Measurements from ENCODE around the gene CD209. TPM values are rescaled to one million over a fixed set of nuclear protein-coding genes. Genes with fewer than 3 reads are reported as not detected.

The CD209 gene
- total RNA-seq, 1 experiment from 2014 or later, result not detected

- CTCF ChIA-PET, result no interaction called here
- H3K36me3 ChIP-seq (ENCODE audit: control insufficient read depth in 1 of 2, insufficient read depth in 2 of 2, low read length in 2 of 2), result no peaks in the 10 kb centered on the region
- no peak overlapping the region for H3K27ac ChIP-seq (ENCODE audit: low read depth, low read length)
- H4K20me1 ChIP-seq (ENCODE audit: insufficient read depth), result no peaks in the 10 kb centered on the region
- H3K9me3 ChIP-seq (ENCODE audit: control insufficient read depth in 1 of 2, insufficient read depth in 1 of 2, low read depth in 1 of 2, low read length in 2 of 2), result peaks cover 0 to 7% of the 10 kb centered on the region in 2 experiments; a peak in 1 of 4 replicates
- DNase-seq (ENCODE audit: low read depth, low spot score), result no peak
- intact Hi-C loops (cut with micrococcal nuclease), result no loop called here
- no peak overlapping the region for H3K4me2 ChIP-seq (ENCODE audit: low read length)
- POLR2A ChIA-PET, result no interaction called here
- no peaks in the 10 kb centered on the region for H3K27me3 ChIP-seq (ENCODE audit: insufficient read depth, low read length)
- H3K79me2 ChIP-seq (ENCODE audit: insufficient read depth, low read length), result no peaks in the 10 kb centered on the region
- H3K9me2 ChIP-seq (ENCODE audit: insufficient read depth), result no peaks in the 10 kb centered on the region
- no TSS peak for BruUV-seq (replicated peaks)
- H3K9ac ChIP-seq (ENCODE audit: low read length), result no peak overlapping the region
- H3K4me1 ChIP-seq (ENCODE audit: control insufficient read depth in 1 of 2, insufficient read depth in 2 of 2, low read length in 2 of 2), result no peaks in the 10 kb centered on the region
- TF ChIP-seq ZNF274 (IDR thresholded peaks at IDR 0.05; ENCODE audit: low read depth, low read length) (no peak), JUND (IDR thresholded peaks at IDR 0.05) (no peak), SIN3A (IDR thresholded peaks at IDR 0.05; ENCODE audit: low read depth) (no peak), ZFX (IDR thresholded peaks at IDR 0.05) (no peak), REST (IDR thresholded peaks at IDR 0.05; ENCODE audit: low read depth) (no peak)
- RAD21 ChIA-PET (ENCODE audit: low non-redundant PET in 1 of 2, low total read pairs in 2 of 2, uncharacterized antibody in 2 of 2, unreplicated experiment in 2 of 2), result no interaction called here
- ATAC-seq, result no peak
- no peak overlapping the region for H3K4me3 ChIP-seq (replicated peaks in 1 of 2; ENCODE audit: low read depth in 1 of 2, low read length in 2 of 2)
- no peak overlapping the region for H2AFZ ChIP-seq (ENCODE audit: low read depth, low read length, poor library complexity, severe bottlenecking)
These were observed 31.7 kb downstream of the CD209 start for GRCh38 chr19:7715671-7716070.

- no peaks in the 10 kb centered on the region for H3K4me1 ChIP-seq (ENCODE audit: control insufficient read depth in 1 of 2, insufficient read depth in 2 of 2, low read length in 2 of 2)
- no peak overlapping the region for H3K9ac ChIP-seq (ENCODE audit: low read length)
- no peaks in the 10 kb centered on the region for H3K9me3 ChIP-seq (ENCODE audit: control insufficient read depth in 1 of 2, insufficient read depth in 1 of 2, low read depth in 1 of 2, low read length in 2 of 2)
- ChIA-PET RAD21 (ENCODE audit: low non-redundant PET in 1 of 2, low total read pairs in 2 of 2, uncharacterized antibody in 2 of 2, unreplicated experiment in 2 of 2) (no interaction called here), POLR2A (no interaction called here), CTCF (no interaction called here)
- no peak for DNase-seq (ENCODE audit: low read depth, low spot score)
- no peaks in the 10 kb centered on the region for H4K20me1 ChIP-seq (ENCODE audit: insufficient read depth)
- H3K79me2 ChIP-seq (ENCODE audit: insufficient read depth, low read length), result no peaks in the 10 kb centered on the region
- BruUV-seq (replicated peaks), result no TSS peak
- no peak overlapping the region for H3K27ac ChIP-seq (ENCODE audit: low read depth, low read length)
- no peaks in the 10 kb centered on the region for H3K9me2 ChIP-seq (ENCODE audit: insufficient read depth)
- no peak for ATAC-seq
- no peak overlapping the region for H2AFZ ChIP-seq (ENCODE audit: low read depth, low read length, poor library complexity, severe bottlenecking)
- H3K4me2 ChIP-seq (ENCODE audit: low read length), result no peak overlapping the region
- no peak overlapping the region for H3K4me3 ChIP-seq (replicated peaks in 1 of 2; ENCODE audit: low read depth in 1 of 2, low read length in 2 of 2)
- H3K27me3 ChIP-seq (ENCODE audit: insufficient read depth, low read length), result no peaks in the 10 kb centered on the region
- no peaks in the 10 kb centered on the region for H3K36me3 ChIP-seq (ENCODE audit: control insufficient read depth in 1 of 2, insufficient read depth in 2 of 2, low read length in 2 of 2)
- intact Hi-C loops (cut with micrococcal nuclease), result no loop called here
- no peak for TF ChIP-seq CEBPB (IDR thresholded peaks at IDR 0.05; ENCODE audit: low read depth)
- TF ChIP-seq SRF (IDR thresholded peaks at IDR 0.05; ENCODE audit: low read depth), result no peak
- no peak for TF ChIP-seq ELF1 (IDR thresholded peaks at IDR 0.05; ENCODE audit: borderline replicate concordance, low read depth)
- TF ChIP-seq ZBTB33 (IDR thresholded peaks at IDR 0.05; ENCODE audit: extremely low read depth, insufficient replicate concordance, low read length), result no peak
- no peak for TF ChIP-seq CTCF (IDR thresholded peaks at IDR 0.05 in 2 of 3, conservative IDR thresholded peaks at IDR 0.05 in 1 of 3; ENCODE audit: borderline replicate concordance in 1 of 3, insufficient read depth in 1 of 3, low read depth in 2 of 3, low read length in 2 of 3)
- no peak for TF ChIP-seq ZNF274 (IDR thresholded peaks at IDR 0.05; ENCODE audit: low read depth, low read length)
- no peak for TF ChIP-seq EGR1 (IDR thresholded peaks at IDR 0.05; ENCODE audit: low read depth)
These were observed 36.7 kb downstream of the CD209 start for GRCh38 chr19:7710616-7711015.

All from HCT116 (cell line).